ENCODE data around the gene TMEM229B. TPM values are rescaled to one million over a fixed set of nuclear protein-coding genes. Genes with fewer than 3 reads are reported as not detected.

TMEM229B gene
- total and polyA plus RNA-seq, 2 donors (not counting 1 experiment from before 2014, with no cell fraction given), result 6.9 to 8.2 TPM

- peaks cover 37% of the 10 kb centered on the region for H3K4me1 Mint-ChIP-seq
- Histone ChIP-seq H3K4me3 (ENCODE audit: control extremely low read depth in 1 of 5, extremely low read depth in 1 of 5, insufficient read depth in 1 of 5, low read depth in 2 of 5, low read length in 4 of 5) (no peak overlapping the region), H3K9me3 (ENCODE audit: control extremely low read depth in 1 of 3, control insufficient read depth in 2 of 3, insufficient read depth in 1 of 3, low read length in 2 of 3) (no peaks in the 10 kb centered on the region), H3K27me3 (replicated peaks in 1 of 4; ENCODE audit: control extremely low read depth in 1 of 4, control insufficient read depth in 3 of 4, insufficient read depth in 4 of 4, low read length in 3 of 4) (no peaks in the 10 kb centered on the region), H3K27ac (ENCODE audit: low read length in 2 of 2) (no peak overlapping the region), H3K4me1 (ENCODE audit: control insufficient read depth in 2 of 2, insufficient read depth in 2 of 2, low read length in 2 of 2) (peaks cover 24 to 26% of the 10 kb centered on the region in 2 donors), H3K36me3 (replicated peaks in 1 of 2; ENCODE audit: control extremely low read depth in 1 of 2, control insufficient read depth in 1 of 2, extremely low read depth in 1 of 2, insufficient read depth in 2 of 2, low read length in 1 of 2) (no peaks in the 10 kb centered on the region), H2AFZ (ENCODE audit: insufficient read depth, low read depth, low read length, poor library complexity, severe bottlenecking) (no peak overlapping the region), H4K20me1 (ENCODE audit: control insufficient read depth, insufficient read depth, low read length, poor library complexity, severe bottlenecking) (no peaks in the 10 kb centered on the region), H3K4me2 (replicated peaks; ENCODE audit: low read depth, low read length, poor library complexity, severe bottlenecking) (no peak overlapping the region), H3K9ac (ENCODE audit: low read length) (no peak overlapping the region), H3K79me2 (ENCODE audit: control insufficient read depth, insufficient read depth, low read length) (no peaks in the 10 kb centered on the region)
- no peak for ATAC-seq (ENCODE audit: low read depth)
- H3K27ac Mint-ChIP-seq, result peak overlapping the region; percentile 29
- no peaks in the 10 kb centered on the region for H3K9me3 Mint-ChIP-seq (ENCODE audit: insufficient read depth)
- ChIA-PET CTCF (interaction anchor here (1.8 to 4.0 kb wide), 3 partner anchors 16 to 84 kb away, joined by 8 to 16 read pairs (median 14); no protein-coding TSS in a partner anchor), POLR2A (no interaction called here)
- no peaks in the 10 kb centered on the region for H3K27me3 Mint-ChIP-seq
- intact Hi-C loops (cut with micrococcal nuclease), result no loop called here
- TF ChIP-seq CTCF (IDR thresholded peaks at IDR 0.05) (no peak), EZH2 (IDR thresholded peaks at IDR 0.05; ENCODE audit: borderline replicate concordance, insufficient read depth, low read depth, low read length, poor library complexity, severe bottlenecking) (no peak)
- H3K4me3 Mint-ChIP-seq, result no peak overlapping the region
- WGBS (ENCODE audit: insufficient coverage), result 100% methylated on average over 2 of the region's 3 CpGs
- DNase-seq, result no peak
Measured at GRCh38 chr14:67510836-67511235, 22.3 kb upstream of the TMEM229B start.

- no peak overlapping the region for H3K4me2 ChIP-seq (replicated peaks; ENCODE audit: low read depth, low read length, poor library complexity, severe bottlenecking)
- POLR2A ChIA-PET, result no interaction called here
- Mint-ChIP-seq H3K9me3 (ENCODE audit: insufficient read depth) (no peaks in the 10 kb centered on the region), H3K4me3 (no peak overlapping the region), H3K27ac (peak overlapping the region; percentile 29), H3K27me3 (no peaks in the 10 kb centered on the region), H3K4me1 (peaks cover 33% of the 10 kb centered on the region)
- no peaks in the 10 kb centered on the region for H3K36me3 ChIP-seq (replicated peaks in 1 of 2; ENCODE audit: control extremely low read depth in 1 of 2, control insufficient read depth in 1 of 2, extremely low read depth in 1 of 2, insufficient read depth in 2 of 2, low read length in 1 of 2)
- H4K20me1 ChIP-seq (ENCODE audit: control insufficient read depth, insufficient read depth, low read length, poor library complexity, severe bottlenecking), result no peaks in the 10 kb centered on the region
- H3K27me3 ChIP-seq (replicated peaks in 1 of 4; ENCODE audit: control extremely low read depth in 1 of 4, control insufficient read depth in 3 of 4, insufficient read depth in 4 of 4, low read length in 3 of 4), result no peaks in the 10 kb centered on the region
- H3K4me1 ChIP-seq (ENCODE audit: control insufficient read depth in 2 of 2, insufficient read depth in 2 of 2, low read length in 2 of 2), result peaks cover 20 to 22% of the 10 kb centered on the region in 2 donors
- no peaks in the 10 kb centered on the region for H3K79me2 ChIP-seq (ENCODE audit: control insufficient read depth, insufficient read depth, low read length)
- no peak overlapping the region for H3K9ac ChIP-seq (ENCODE audit: low read length)
- TF ChIP-seq EZH2 (IDR thresholded peaks at IDR 0.05; ENCODE audit: borderline replicate concordance, insufficient read depth, low read depth, low read length, poor library complexity, severe bottlenecking) (no peak), CTCF (IDR thresholded peaks at IDR 0.05) (no peak)
- H3K27ac ChIP-seq (ENCODE audit: low read length in 2 of 2), result no peak overlapping the region
- H3K4me3 ChIP-seq (ENCODE audit: control extremely low read depth in 1 of 5, extremely low read depth in 1 of 5, insufficient read depth in 1 of 5, low read depth in 2 of 5, low read length in 4 of 5), result no peak overlapping the region
- H3K9me3 ChIP-seq (ENCODE audit: control extremely low read depth in 1 of 3, control insufficient read depth in 2 of 3, insufficient read depth in 1 of 3, low read length in 2 of 3), result no peaks in the 10 kb centered on the region
- H2AFZ ChIP-seq (ENCODE audit: insufficient read depth, low read depth, low read length, poor library complexity, severe bottlenecking), result no peak overlapping the region
- WGBS (ENCODE audit: insufficient coverage), result 100% methylated on average over 2 of the region's 2 CpGs
- CTCF ChIA-PET, result interaction anchor here (3.0 to 4.0 kb wide), 2 partner anchors 17 to 83 kb away, joined by 14 to 16 read pairs; no protein-coding TSS in a partner anchor
- ATAC-seq (ENCODE audit: low read depth) (no peak), DNase-seq (no peak)
- intact Hi-C loops (cut with micrococcal nuclease), result no loop called here
Measured at GRCh38 chr14:67510121-67510520, 21.6 kb upstream of the TMEM229B start.
